GM19351 (cell line): ENCODE measurements around the gene ULK4.

ENCODE experiments used
- ATAC-seq: cut with Tn5 transposase; IDR thresholded peaks from one replicate; pipeline ENCODE4 v1.9.1; 2021; ENCODE audit warnings: mild to moderate bottlenecking, moderate library complexity; ENCODE audit not compliant: unreplicated experiment

The ULK4 gene

DNA sequence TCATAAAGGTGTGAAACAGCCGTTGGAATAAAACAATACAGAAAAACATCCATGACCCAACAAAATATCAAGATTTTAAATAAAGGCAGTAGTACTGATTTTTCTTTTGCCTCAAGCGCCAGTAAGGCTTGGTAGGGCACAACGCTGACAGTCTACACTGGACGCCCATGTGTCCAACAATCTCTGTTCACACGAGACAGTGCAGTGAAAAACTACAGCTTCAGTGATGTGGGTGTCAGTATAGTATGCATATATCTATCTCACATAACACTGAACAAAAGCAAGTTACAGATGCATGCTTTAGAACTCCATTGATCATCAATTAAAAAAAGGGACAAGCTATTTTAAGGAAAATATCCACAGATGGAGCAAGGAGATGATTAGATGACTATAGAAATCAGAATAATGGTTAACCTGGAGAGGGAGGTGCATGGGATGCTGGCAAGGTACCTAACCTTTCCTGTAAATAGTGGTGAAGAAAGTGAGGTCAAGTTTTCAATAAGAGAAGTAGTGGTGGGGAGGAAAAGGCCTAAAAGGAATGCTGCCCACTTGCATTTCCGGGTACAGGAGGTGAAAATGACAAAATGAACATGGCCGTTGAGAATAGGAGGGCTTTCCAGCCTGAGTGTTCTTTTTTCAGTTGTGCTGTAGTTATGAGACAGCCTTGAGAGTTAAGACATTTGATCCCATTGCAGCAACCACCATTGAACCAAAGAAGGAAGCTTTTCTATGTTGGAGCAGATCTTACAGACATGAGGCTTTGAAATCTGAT is 719.9 kb downstream of the ULK4 start:
- no peak for ATAC-seq

DNA sequence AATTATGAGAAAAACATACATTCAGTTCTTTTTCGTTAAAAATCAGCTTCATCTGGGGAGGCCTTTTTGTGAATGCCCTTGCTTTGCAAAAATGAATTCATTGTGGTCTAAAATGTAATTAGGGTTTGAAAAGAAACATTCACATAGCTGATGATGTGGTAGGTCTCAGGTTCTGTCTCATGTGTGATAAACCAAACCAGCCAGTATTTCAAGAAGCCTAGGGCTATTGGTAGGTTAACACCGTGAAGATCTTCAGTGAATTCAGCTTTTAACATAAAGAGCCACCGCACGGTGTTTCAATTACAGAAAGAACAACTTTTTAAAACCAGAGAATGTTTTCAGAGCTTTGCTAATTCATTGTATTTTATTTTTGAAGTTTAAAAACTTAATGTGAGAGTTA is 720.7 kb downstream of the ULK4 start:
- no peak for ATAC-seq

DNA sequence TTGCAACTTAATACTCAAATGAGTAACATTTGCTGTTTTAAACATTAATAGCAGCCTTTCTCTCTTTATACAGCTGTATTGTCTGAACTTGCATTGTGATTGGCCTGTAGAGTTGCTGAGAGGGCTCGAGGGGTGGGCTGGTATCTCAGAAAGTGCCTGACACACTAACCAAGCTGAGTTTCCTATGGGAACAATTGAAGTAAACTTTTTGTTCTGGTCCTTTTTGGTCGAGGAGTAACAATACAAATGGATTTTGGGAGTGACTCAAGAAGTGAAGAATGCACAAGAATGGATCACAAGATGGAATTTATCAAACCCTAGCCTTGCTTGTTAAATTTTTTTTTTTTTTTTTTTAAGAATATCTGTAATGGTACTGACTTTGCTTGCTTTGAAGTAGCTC is 722.3 kb downstream of the ULK4 start:
- no peak for ATAC-seq

DNA sequence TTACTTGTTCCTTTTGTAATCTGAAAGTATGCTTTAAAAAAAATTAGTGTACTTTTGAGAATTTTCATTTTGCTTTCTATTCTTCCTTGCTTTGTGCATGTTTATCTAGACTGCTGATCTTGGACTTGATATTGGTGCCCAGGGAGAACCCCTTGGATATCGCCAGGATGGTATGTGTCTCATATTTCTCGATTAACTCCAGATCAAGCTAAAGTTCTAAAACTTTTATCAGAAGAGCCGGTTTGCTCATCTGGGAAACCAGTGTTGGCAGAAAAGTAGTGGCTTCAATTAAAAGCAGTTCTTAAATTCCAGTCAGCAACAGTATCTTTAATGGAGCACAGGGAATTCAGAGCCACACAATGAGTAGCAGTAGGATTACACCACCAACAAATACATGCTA is 724.0 kb downstream of the ULK4 start:
- ATAC-seq, result no peak

DNA sequence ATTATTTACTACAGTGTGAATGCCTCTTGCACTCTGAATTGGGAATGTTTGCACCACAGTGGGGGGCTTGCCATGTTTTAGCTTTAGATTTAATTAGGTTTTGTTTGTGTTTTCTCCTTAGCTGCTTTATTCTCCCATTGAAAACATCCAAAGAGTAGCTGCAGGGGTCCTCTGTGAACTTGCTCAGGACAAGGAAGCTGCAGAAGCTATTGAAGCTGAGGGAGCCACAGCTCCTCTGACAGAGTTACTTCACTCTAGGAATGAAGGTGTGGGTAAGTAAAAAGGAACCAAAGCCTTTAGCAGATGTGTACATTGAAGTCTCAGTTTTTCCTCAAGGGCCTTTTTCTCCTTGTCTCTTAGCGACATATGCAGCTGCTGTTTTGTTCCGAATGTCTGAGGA is 725.7 kb downstream of the ULK4 start:
- ATAC-seq, result no peak

DNA sequence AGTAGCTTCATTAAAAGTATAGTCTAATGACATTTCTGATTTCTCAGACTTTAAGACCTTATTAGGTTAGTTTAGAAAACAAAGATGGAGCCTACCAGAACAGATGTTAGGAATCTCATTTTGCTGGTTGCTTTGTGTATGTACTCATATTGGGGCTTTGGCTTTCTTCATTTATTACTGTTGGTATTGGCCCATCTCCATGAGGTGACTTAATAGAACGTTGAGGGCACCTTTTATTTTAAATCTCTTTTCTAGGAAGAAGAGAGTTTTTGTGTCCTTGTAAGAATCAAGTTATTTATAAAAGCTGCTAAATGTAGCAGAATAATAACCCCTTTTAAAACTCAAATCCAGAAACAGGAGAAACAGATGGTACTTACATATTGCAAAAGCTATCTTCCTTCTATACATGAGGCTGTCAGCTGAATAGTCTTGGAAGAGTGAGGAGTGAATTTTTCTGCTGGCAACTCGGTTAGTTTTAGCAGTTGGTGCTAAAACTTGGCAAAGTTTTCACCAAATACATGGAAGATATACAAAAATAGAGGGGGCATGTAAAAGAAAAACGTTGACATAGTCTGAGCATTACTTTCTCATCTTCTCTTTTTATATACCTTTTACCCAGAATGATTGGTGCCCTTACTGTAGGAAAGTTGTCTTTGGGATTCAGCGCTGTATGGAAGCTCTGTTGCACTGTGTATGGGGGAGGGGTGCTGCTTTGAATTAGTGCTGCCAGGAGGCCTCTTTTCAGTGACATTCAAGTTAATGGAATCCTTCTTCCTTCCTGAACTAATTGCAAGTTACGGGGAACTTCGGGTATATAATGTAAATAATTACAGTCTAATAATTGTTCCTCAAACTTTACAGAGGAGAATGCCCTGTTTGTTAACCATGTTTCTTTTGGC is 726.8 kb downstream of the ULK4 start:
- ATAC-seq, result no peak

DNA sequence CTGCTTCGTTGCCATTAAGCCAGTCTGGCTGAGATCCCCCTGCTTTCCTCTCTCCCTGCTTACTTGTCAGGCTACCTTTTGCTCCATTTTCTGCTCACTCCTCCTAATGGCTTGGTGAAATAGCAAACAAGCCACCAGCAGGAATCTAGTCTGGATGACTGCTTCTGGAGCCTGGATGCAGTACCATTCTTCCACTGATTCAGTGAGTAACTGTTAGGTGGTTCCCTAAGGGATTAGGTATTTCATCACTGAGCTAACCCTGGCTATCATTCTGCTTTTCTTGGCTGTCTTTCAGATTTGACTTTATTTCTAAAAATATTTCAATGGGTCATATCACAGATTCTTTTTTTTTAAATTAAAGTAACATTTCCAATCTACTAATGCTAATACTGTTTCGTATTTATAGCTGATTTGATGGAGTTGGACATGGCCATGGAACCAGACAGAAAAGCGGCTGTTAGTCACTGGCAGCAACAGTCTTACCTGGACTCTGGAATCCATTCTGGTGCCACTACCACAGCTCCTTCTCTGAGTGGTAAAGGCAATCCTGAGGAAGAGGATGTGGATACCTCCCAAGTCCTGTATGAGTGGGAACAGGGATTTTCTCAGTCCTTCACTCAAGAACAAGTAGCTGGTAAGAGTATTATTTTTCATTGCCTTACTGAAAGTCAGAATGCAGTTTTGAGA is 737.6 kb downstream of the ULK4 start:
- ATAC-seq, result no peak

DNA sequence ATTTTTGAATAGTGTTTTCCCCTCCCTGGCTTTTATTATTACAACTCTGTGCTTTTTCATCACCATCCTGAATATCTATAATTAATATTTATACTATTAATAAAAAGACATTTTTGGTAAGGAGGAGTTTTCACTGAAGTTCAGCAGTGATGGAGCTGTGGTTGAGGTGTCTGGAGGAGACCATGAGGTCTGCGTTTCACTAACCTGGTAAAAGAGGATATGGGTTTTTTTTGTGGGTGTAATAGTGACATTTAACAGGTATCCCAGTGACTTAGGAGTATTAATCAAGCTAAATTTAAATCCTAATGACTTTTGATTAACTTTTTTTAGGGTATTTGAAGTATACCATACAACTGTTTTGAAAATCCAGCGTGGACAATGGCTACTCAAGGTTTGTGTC is 738.2 kb downstream of the ULK4 start:
- ATAC-seq, result no peak

DNA sequence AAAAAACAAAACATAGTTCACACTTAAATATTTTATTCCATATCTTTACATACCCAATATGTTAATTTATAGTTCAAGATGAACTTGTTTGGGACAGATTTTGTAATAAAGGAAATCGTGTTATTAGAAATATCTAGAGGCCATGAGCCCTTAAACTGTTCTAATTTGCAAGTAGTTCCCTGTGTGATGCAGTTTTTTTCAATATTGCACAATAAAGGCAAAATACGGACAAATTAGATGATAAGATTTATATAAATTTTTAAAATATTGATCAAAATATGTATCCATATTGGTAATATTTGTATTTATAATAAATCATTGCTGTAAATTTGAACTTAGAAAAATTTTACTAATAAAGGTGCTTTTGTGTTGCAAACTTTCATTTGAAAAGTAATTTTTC is 738.8 kb downstream of the ULK4 start:
- no peak for ATAC-seq

DNA sequence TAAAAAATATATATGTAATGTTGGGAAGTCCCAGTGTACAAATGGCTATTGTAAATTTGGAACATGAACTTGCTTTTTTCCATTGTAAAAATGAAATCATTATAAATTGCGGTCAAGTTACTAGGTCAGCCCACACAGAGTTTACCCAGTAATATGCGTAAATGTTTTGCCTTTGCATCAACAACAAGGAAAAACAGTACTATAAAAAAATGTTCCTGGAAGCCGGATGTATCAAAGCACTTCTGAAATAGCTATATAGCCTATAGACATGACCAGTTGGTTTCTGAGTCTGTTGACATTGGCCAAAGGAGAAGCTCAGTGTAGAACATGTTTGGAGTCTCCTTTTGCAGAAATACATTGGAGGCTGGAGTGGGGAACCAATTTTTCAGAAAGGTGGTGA is 739.4 kb downstream of the ULK4 start:
- no peak for ATAC-seq

DNA sequence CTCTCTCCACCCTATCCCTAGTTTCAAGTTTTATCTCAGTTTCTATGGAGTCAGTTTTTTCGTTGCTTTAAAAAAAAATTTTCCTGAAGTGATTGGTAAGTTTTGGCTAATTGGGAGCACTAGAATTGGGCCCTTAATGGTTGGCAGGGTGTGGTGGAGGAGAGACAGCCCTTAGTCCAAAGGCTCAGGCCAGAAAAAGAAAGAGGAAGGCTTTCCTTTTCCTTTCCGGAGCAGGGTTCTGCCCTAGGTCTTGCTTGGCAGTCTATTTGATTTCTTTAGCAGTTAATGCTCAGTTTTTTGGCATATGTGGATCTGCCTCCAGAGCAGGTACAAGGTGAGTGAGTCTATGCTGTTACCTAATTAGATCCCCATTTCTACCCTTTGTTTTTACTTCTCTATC is 739.9 kb downstream of the ULK4 start:
- no peak for ATAC-seq

DNA sequence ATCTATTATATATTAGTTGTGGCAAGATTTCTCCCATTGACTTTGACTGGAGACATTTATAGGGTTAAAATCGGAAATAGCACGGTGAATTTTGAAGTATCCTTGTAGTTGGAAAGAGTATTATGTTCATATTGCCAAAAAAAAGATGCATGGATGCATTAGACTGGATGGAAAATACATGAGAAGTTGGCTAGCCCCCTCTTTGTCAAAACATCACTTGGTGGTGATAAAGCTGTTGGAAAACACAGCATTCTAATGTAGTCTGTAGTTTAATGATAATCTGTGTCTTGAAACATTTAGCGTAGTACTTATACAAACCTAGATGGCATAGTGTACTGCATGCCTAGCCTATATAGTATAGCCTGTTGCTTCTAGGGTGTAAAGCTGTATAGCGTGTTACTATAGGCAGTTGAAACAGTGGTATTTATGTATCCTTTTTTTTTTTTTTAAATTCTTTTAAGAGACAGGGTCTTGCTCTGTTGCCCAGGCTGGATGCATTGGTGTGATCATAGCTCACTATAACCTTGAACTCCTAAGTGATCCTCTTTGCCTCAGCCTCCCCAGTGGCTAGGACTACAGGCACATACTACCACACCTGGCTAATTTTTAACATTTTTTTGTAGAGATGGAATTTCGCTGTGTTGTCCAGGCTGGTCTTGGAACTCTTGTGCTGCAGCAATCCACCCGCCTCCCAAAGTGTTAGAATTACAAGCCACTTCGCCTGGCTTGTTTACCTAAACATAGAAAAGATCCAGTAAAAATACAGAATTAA is 740.8 kb downstream of the ULK4 start:
- ATAC-seq, result no peak

DNA sequence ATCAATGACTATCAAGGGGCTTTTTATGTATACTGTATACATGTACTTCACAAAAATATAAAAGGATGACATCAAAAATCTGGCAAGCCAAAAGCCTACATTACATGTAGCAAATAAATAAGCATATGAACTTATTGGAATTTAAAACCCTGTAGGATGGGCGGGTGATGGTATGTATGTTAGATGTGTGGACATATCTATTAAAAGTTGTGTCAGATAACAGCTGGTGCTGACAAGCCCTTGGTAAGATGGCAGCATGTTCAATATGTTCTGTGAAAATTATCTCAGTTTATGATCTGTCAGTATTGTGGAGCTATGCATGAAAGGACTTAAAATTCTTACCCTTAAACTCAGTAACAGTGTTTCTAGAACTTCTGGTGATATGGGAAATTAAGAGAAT is 742.5 kb downstream of the ULK4 start:
- no peak for ATAC-seq

DNA sequence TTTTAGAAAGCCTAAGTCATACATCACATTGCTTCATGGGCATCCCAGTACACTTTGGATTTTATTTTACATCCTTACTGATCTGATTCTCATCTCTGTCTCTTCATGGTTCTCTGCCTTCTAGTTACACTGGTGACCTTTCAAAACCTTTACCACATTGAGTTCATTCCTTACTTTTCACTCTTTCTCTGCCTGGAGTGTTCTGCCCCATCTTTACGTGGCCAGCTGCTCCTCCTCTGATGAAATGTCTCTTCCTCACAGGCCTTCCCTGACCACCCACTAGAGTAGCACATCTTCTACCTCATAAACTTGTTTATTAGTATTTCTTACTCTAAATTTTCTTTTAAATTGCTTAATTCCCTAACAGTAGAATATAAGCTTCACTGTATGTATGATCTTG is 744.9 kb downstream of the ULK4 start:
- no peak for ATAC-seq

DNA sequence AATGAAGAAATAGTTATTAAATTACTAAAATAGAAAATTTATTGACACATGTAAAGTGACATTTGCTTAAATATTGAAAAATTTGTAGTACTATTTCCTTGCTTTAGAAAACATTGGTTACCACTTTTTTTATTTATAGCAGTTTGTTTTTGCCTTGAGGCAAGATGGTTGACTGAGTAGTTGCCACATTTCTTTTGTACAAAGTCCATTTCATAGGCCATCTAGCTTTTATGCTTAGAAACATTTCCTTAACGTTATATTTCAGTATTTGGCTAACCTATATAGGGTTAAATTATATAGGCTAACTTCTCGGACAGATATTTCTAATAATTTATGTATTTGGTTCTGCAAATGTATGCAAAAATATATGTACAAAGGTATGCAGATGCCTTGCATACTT is 745.5 kb downstream of the ULK4 start:
- no peak for ATAC-seq

DNA sequence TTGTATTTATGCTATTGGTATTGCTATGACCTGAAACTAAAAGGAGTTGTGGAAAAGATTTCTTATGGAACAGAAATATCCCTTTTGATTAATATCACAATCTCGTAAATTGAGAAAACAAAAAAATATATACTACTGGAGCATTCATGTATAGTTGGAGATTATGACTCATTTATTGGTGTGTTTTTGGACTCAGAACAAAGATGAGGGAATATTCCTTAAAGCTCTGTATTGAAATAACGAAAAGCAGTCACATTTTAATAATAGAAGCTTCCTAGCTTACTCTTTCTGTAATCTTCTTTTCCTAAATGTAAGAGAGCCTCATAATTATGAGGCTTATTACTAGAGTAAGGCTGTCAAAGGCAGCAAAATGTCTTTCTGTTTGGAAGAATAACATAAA is 748.3 kb downstream of the ULK4 start:
- no peak for ATAC-seq

DNA sequence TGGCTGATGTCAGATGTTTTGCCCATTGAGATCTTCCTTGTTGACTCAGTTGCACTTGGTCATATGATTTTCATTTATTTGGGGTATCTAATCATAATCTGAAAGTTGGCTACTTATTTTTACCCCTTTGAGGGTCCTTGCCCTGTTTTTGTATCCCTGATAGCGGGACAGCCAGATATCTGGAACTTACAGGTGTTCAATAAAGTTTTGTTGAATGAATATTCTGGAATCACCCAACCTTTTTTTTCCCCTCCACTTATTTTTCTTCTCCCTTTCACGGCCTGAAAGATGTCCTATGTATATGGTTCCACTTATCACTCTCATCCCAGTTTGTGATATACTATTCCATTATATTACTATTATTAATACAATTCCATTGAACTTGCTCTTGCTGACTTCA is 749.8 kb downstream of the ULK4 start:
- no peak for ATAC-seq

DNA sequence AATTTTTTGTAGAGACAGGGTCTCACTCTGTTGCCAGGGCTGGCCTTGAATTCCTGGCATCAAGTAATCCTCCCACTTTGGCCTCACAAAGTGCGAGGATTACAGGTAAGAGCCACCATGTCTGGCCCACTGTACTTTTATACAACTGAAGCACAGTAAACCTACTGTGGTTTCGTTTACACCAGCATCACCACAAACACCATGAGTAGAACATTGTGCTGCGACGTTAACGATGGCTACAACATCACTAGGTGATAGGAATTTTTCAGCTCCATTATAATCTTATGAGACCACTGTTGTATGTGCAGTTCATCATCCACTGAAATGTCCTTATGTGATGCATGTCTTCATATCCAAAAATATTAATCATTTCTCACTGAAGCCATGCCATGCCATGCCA is 750.9 kb downstream of the ULK4 start:
- ATAC-seq, result no peak

DNA sequence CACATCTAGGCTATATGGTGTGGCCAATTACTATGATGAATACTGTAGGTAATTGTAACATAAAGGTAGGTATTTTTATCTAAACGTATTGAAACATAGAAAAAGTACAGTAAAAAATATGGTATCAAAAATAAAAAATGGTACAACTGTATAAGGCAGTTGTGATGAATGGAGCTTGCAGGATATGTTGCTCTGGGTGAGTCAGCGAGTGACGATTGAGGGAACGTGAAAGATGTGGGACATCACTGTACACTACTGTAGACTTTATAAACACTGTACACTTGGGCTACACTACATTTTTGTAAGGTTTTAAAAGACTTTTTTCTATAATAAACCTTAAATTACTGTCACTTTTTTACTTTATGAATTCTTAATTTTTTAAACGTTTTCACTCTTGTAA is 752.3 kb downstream of the ULK4 start:
- no peak for ATAC-seq

DNA sequence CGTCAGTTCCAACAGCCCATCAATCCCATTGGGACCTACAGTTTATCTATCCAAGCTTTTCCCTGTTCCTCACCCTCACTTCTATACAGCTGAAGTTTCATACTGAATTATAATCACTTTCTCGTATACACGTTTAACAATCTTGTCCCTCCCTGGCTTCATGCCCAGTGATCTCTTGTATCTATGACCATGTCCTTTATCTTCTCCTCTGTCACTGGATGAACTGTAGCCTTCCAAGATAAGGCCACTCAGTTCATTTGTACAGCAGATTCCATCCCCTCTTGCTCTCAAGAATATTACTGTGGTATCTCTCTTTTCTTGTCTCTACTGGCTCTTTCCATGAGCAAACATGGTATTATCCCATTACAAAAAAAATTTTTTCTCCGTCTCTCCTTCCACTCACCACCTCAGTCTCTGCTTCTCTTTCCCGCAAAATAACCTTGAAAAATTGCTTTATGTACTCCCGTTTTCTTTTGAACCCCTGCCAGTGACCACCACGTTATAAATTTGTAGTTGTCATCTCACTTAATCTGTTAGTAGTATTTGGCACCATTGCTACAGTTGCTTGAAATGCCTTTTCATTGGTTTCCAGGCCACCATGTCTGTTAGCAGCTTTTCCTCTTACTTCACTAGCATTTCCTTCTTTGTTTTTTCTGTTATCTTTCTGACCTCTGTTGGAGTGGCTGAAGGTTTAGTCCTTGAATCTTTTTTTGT is 753.2 kb downstream of the ULK4 start:
- no peak for ATAC-seq
